Hair follicular keratinocyte (primary cell): ENCODE measurements around the gene MRPS31. TPM values are rescaled to one million over a fixed set of nuclear protein-coding genes. Genes with fewer than 3 reads are reported as not detected.

Experiments used
- total RNA-seq: library from RNA; depleted of rRNA; stranded (reverse); fragments of >200 nt; gene quantifications from 2 replicates; pipeline ENCODE4 v1.2.3, GENCODE V29; 2015

Gene MRPS31
- 19.4 and 24.8 TPM in 2 replicates for total RNA-seq

DNA sequence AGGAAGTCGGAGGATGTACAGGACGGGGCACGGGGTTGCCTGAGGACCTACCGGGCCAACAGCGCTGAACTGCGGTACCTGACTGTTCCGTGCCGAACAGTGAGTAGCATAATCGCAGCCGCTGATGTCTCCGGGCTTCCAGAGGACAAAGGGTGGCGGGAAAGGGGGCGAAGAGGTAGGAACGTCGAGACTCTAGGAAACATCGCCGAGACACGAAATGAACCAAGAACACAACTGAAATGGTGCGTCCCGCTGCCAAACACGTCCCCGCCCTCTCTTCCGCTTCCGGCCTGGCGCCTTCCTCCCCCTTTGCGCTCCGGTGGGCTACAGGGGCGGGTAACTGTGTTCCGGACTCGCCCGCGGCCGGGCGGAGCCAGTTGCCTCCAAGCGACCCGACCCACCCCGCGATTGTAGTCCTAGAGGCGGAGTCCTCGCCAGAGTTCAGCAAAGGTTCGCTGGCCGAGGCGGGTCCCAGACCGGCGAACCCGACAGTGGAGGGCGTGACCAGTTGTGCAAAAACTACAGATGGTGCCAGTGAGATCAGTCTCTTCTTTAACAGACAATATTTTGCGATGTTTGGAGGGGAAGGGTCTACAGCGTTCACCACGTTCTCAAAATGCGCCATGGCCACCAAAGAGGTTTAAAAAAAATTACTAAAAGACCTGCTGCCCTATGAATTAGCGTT, at the start of gene MRPS31:
TSS of gene MRPS31 (minus strand) at position 257 of the 685 bp plus-strand sequence. CDS start at position 203, 54 bp downstream.

DNA sequence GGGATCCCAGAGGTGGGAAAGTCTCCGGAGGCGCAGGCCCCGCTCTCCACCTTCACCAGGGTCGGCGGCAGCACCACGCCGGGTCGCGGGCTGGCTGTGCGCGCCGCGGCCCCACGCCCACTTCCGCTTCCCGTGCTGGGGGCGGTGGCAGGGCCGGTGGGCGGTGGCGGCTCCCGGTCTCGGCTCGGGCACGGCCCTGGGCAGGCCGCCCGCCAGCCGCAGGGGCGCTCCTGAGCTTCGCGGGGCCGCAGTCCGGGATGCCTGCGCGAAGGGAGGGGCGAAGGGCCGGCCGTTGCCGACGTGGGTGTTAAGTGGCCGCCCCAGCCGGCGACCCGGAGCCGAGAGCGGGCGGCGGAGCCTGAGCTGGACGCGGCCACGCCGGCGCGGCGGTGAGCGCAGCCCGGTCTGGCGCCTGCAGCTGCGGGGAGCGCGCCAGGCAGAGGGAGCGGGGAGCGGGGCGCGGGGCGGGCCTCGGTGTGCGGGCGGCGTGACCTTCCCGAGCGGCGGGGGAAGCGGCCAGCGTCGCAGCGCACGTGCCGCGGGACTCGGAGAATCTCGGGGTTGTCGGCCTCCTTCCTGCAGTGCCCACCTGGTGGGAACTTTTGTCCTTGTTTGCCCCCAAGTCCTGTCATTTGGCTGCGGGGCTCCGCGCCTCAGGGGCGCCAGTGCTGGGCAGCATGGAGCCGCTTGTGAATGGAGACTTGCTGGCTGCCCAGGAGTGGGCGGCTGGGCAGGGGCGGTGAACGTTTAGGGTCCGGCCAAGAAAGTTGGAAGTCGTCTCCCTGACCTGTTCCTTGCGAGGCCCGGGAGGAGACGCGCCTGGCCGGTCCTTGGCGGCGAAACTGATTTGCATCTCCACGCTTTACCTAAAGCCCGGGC, 18.5 kb upstream of the MRPS31 start, which contains the start of gene SLC25A15:
TSS of gene SLC25A15 (plus strand) at position 337 of the 879 bp plus-strand sequence. CDS start 3,616 bp downstream, outside the sequence.

Other genes with a start within 250 kb of the MRPS31 start
- gene FOXO1, start 104.5 kb downstream of the MRPS31 start, total RNA-seq = 3.4 and 5.4 TPM in 2 replicates
- 18.1 and 21.6 TPM in 2 replicates for gene SLC25A15, start 18.4 kb upstream of the MRPS31 start, total RNA-seq
- 20.2 and 30.8 TPM in 2 replicates for gene ELF1, start 248.1 kb upstream of the MRPS31 start, total RNA-seq